HG02763 (cell line): ENCODE measurements around the gene NOTCH2.

ENCODE experiments used
- ATAC-seq: cut with Tn5 transposase; IDR thresholded peaks from one replicate; pipeline ENCODE4 v1.9.1; 2021; ENCODE audit warnings: mild to moderate bottlenecking, moderate library complexity; ENCODE audit not compliant: unreplicated experiment

Gene NOTCH2

DNA sequence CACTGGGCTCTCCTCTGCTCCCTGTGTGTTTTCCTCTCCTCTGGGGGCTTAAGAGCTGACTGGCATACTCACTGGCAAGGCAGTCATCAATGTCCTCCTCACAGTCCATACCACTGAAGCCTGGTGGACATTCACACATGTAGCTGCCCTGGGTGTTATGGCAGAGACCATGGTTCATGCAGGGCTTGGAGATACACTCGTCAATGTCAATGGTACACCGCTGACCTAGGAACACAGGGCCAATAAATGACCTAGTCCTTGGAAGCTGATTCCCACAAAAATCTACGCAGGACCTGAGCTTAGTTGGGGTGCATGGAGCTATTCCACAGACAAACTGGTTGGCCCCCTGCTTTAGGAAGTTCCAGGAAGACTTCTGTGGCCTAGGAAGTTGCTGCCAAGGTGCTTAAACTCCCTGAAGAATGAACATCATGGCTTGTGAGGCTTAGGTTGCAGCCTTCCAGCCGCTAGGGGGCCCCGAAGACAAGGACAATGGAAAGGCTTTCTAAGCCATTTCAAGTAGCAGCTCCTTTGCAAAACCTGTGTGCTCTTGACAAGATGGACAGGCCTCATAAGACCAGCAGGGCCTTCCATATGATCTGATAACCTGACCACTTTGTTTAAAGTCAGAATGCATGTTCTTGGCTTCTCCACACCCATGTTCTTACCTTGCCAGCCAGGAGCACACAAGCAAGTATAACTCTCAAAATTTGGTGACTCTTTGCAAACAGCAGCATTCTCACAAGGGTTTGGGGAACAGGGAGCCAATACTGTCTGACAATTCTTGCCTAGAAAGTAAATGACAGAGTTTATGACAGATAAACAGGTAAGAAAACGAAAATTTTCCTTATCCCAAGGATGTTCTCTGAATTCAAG, 120.9 kb downstream of the NOTCH2 start:
- ATAC-seq: no peak

DNA sequence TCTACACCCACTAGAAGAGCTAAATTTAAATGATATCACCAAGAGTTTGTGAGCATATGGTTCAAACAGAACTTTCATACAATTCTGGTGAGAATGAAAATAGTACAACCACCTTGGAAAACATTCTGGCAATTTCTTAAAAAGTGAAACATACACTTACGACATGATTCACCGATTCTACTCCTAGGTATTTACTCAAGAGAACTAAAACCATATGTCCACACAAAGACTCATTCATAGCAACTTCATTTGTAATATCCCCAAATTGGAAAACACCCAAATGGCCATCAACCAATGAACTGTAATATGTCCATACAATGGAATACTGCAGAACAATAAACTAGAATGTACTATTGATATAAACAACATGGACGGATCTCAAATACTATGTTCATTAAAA, 122.0 kb downstream of the NOTCH2 start:
- ATAC-seq: no peak

GRCh38 chr1:119946724-119947123, 122.7 kb downstream of the NOTCH2 start:
- no peak for ATAC-seq

DNA sequence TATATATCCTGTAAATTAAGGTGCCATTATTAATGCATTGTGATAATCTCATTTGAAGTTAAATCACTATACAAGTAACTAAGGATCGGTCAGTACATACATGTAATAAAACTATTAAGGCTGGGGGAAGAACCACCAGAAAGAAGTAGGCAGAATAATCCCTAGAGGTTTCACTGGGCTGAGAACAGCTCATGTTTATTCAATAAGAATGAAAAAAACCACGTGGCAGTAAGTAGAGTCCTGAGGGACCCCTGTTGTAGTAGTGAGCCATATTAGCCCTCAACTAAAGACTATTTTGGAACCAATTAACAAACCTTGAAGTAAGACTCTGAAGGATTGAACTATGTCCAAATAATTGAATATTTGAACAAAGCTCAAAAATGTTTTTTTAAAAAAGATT, 126.2 kb downstream of the NOTCH2 start:
- ATAC-seq: no peak

- ATAC-seq: no peak
Measured at GRCh38 chr1:119941392-119941791, 128.1 kb downstream of the NOTCH2 start.

- no peak for ATAC-seq
Measured at GRCh38 chr1:119940697-119941096, 128.8 kb downstream of the NOTCH2 start.

- no peak for ATAC-seq
Measured at GRCh38 chr1:119937198-119937597, 132.3 kb downstream of the NOTCH2 start.

DNA sequence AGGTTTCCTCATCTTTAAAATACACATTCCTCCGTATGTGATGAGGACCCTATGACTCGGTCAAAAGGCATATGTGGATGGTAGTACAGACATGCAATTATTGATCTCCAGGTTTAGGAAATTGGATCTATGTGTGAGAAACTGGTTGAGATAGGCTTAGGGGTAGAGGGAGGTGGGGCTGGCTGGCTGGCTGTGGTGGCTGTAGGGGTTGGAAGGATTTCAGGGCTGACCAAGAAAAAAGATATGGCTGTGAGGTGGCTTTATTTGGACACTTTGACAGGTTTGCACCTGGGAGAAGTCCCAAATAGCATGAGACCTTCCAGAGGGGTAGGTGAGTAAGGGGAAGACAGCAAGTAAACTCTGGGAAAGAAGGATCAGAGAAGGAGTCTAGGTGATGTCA, 133.5 kb downstream of the NOTCH2 start:
- no peak for ATAC-seq

DNA sequence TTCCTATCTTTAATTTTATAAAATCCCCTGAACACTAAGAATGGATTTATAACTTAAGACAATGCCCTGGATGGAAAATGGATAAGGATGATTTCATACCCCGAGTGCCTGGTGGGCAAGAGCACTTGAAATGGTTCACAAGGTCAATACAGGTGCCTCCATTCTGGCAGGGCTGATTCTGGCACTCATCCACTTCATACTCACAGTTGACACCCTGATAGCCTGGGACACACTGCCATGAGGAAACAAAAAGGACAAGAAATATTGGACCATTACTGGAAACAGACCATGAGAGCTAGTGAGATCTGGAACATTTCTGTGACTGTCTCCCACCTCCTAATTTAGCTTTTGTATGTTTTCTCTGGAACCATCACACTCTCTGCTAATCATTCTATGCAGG, 134.1 kb downstream of the NOTCH2 start:
- ATAC-seq: no peak

DNA sequence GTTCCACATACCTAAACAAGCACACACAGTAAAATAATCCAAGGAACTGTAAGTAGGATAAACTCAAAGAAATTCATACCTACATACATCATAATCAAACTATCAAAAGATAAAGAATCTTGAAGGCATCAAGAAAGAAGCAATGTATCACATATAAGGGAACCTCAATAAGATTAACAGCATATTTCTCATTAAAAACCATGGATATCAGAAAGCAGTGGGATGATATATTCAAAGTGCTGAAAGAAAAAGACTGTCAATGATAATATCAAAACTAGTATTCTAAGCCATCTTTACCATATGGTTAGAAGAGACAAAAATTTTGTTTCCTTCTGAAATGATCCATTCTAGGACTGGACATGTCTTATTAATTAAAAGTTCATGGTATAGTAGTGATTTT, 136.1 kb downstream of the NOTCH2 start:
- no peak for ATAC-seq

DNA sequence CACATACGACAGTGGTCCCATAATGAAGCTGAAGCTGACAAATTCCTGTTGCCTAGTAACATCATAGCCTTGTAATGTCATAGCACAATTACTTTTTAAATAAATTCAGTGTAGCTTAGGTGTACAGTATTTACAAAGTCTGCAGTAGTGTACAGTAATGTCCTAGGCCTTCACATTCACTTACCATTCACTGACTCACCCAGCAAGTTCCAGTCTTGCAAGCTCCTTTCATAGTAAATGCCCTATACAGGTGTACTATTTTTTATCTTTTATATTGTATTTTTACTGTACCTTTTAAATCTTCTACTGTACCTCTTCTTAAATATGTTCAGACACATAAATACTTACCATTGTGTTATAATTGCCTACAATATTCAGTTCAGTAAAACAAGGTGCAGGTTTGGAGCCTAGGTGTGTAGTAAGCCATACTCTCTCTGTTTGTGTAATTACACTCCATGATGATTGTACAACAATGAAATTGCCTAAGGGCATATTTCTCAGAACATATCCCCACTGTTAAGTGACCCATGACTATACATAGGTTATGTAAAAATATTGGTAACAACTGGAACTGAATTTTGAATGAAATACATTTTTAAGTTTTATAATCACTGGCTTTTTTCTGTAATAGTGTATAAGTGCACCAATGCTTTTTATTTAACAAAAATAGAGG, 139.7 kb downstream of the NOTCH2 start:
- ATAC-seq: no peak

DNA sequence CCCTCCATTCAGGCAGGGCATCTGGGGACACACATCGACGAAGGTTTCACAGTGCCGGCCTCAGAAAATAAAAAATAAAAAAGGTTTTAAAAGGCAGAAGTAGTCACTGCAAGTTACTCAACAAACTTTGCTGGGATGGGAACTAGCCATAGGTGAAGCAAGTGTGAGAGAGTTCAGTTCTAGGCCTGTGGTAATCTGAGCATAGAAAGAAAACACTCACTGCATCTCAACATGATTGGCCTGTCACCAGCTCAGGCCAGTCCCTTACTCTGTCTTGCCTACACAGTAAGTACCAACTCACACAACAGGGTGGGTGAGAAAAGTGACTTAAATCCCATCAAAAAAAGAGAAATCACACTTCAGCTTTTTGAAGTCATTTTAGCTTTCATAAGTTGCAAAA, 142.9 kb downstream of the NOTCH2 start:
- no peak for ATAC-seq

DNA sequence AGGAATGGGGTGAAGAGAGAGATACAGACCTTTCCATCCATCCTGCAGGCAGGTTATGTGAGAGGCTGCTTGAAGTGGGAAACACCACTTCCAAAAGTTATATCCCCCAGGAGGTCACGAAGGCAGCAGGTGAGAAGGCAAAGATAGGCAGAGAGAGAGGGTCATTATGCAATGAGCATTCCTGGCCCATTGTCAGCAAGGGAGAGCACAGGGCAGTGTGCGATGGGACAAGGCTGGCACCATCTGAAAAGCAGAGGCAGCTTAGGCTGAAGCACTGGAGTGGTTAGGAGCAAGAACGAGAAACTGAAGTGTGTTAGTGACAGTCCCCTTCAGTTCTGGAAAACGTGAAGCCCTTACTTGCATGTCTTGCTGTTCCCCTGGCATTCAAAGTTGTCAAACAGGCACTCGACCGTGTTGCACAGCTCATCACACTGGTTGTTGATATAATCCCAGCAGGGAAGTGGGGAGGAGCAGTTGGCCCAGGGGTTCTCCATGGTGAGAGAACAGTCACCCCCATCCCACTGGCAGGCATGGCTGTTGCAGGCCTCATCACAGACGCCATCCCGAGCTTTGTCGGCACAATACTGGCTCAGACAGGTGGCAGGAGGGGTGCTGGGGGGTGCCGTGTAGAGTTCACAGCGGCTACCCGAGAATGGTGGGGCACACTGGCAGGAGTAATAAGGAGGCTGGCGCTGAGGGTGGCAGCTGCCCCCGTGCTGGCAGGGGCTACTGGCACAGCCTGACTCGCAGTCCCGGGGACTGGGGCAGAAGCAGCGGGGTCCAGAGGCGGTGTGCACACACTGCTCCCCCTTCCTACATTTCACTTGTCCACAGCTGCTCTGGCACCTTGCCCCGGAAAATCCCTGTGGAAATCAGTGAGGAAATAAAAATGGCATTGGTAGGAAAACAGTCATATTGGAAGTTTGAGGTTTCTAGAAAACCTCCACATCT, 144.2 kb downstream of the NOTCH2 start:
- ATAC-seq: no peak

DNA sequence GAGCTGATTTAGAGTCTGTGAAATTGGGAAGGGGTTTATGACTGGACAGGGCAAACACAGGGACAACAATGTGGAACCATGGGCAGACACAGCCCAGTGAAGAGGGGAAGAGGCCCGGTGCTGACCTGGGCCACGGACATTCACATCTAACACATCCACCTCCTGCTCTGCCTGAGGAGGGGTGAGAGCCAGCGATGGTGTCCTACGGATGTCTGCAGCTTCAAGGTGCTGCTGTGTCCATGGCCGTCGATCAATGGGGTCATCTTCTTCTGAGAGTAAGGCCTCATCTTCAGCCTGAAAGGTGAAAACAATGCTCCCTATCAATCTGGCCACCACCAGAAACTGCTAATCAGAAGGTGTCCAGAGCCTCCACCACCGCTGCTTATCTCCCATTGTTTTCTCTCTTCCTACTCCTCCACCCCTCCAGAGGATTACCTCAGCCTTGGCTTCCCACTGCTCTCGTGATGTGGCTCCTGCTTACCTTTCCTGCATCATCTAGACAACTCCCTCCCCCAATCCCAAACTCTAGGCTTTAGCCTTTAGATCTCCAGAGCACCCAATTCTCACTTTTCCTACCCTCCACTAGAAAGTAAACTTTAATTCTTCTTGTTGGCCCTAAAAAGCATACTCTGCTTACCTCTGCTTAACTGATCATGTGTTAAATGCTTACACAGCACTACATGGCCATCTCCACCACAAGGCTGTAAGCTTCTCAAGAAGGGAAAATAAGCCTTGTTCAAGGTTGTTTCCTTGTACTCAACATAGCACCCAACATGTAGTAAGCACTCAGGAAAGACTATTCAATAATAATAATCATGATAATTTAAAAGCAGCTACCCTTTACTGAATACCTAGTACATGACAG, 149.1 kb downstream of the NOTCH2 start:
- ATAC-seq: no peak

- ATAC-seq: no peak
Measured at GRCh38 chr1:119919241-119919640, 150.2 kb downstream of the NOTCH2 start.

DNA sequence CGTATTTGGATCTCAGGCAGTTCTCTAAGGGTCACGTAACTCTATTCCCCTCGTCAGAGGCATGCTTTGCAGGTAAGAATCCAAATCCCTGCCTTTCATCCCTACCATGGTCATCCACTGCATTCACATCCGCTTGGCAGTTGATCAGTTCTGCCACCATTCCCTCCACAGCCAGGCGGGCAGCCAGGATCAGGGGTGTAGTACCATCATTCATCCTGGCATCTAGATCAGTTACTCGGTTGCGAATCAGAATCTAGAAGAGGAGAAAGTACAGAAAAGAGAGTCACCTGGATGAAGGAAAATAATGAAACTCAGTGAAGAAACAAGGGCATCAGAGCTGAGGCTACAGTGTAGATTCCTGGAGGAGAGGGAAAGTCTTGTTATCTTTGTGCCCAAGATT, 151.2 kb downstream of the NOTCH2 start:
- ATAC-seq: no peak

- ATAC-seq: no peak
Measured at GRCh38 chr1:119917304-119918055, 152.0 kb downstream of the NOTCH2 start.

DNA sequence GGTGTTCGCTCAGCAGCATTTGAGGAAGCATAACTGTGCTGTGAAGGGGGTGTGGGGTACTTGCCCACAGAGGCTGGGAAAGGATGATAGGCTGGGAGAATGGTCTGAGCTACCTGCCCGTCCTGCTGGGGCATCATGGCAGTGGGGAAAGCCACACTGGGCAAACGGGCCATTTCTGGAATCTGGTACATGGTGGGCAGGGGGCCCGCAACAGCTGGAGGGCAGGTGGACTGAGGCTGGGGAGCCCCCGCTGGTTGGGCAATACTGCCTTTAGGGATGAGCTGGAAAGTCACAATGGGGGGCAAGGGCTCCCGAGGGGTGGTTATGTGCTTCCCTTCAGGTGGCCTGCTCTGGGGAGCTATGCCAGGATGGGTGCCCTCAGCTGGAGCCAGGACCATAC, 153.9 kb downstream of the NOTCH2 start:
- no peak for ATAC-seq

DNA sequence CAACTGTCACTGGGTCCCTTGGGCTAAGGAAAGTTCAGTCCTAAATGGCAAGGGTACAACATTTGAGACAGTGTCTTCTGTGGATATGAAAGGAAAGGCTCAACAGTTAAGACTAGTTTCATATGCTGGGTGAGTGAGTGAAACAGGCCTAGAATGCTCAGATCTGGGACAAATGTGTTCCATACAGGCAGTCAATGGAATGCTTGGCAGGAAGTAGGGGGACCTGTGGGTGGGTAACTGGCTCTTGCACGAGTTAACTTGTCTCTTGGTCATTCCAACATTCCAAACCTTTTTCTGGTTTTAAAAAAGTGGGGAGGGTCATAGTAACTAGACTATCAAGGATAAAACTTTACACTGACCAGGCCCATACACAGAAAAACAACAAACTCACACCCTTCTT, 155.4 kb downstream of the NOTCH2 start:
- ATAC-seq: no peak

- no peak for ATAC-seq
Measured at GRCh38 chr1:119912963-119913362, 156.5 kb downstream of the NOTCH2 start.
